OCI-LY3 (cell line): Measurements from ENCODE around the gene AGTR2.
"Not testable (repeated sequence)": the region's sequence is repeated elsewhere in the genome, so short reads cannot be mapped to it uniquely, and the experiment has no call there.

ENCODE experiments used
- H2AFZ ChIP-seq: fragments of 200-600, 300-600 bp; shearing (Covaris generic); 2 replicates; pipeline ENCODE4 v1.6.0; 2014; ENCODE audit warnings: antibody characterized with exemption, low read depth, low read length
- H3K27ac ChIP-seq: fragments of 200-600, 300-600 bp; sonication (generic); 2 replicates; pipeline ENCODE4 v1.5.1; 2014; ENCODE audit warnings: mild to moderate bottlenecking, low read length, moderate library complexity, mixed read lengths
- H3K27me3 ChIP-seq: fragments of 200-600, 300-600 bp; sonication (generic); 2 replicates; pipeline ENCODE4 v1.6.1; 2014; ENCODE audit warnings: low read depth, low read length, mixed read lengths
- H3K36me3 ChIP-seq: fragments of 200-600, 300-600 bp; sonication (generic); replicated peaks from 2 replicates; pipeline ENCODE3; 2014; ENCODE audit warnings: low read depth, low read length, mixed read lengths
- H3K4me1 ChIP-seq: fragments of 300-600, 200-600 bp; sonication (generic); 2 replicates; pipeline ENCODE4 v1.6.1; 2014; ENCODE audit warnings: low read length, mixed read lengths
- H3K4me2 ChIP-seq: fragments of 200-600, 300-600 bp; sonication (generic); 2 replicates; pipeline ENCODE4 v1.6.1; 2014; ENCODE audit warnings: low read length, mixed read lengths
- H3K4me3 ChIP-seq: fragments of 300-600, 200-600 bp; sonication (generic); 2 replicates; pipeline ENCODE4 v1.5.1; 2014; ENCODE audit warnings: antibody characterized with exemption, mild to moderate bottlenecking, low read length, moderate library complexity
- H3K79me2 ChIP-seq: fragments of 300-600, 200-600 bp; shearing (Covaris generic); 2 replicates; pipeline ENCODE4 v1.6.1; 2014; ENCODE audit warnings: mild to moderate bottlenecking, low read length, mixed read lengths
- H3K9ac ChIP-seq: fragments of 300-600, 200-600 bp; shearing (Covaris generic); 2 replicates; pipeline ENCODE4 v1.6.0; 2014; ENCODE audit warnings: mild to moderate bottlenecking, low read length, moderate library complexity
- H3K9me3 ChIP-seq: fragments of 200-600, 300-600 bp; shearing (Covaris generic); 2 replicates; pipeline ENCODE4 v1.6.1; 2014; ENCODE audit warnings: low read length, mixed read lengths; ENCODE audit not compliant: insufficient read depth
- H4K20me1 ChIP-seq: fragments of 200-600, 300-600 bp; sonication (generic); 2 replicates; pipeline ENCODE4 v1.6.1; 2016; ENCODE audit warnings: low read length, mixed read lengths; ENCODE audit not compliant: insufficient read depth
- CTCF ChIP-seq: fragments of 200-600, 300-600 bp; sonication (generic); IDR thresholded peaks from 2 replicates; pipeline ENCODE4 v1.5.1; 2014; ENCODE audit warnings: antibody characterized with exemption, low read length, low read depth
- EZH2phosphoT487 ChIP-seq: fragments of 200-600 bp; shearing (Covaris generic); IDR thresholded peaks from 2 replicates; pipeline ENCODE4 v1.6.1; 2018; ENCODE audit warnings: antibody characterized with exemption, mixed run types, low read depth

AGTR2 gene

GRCh38 chrX:116198810-116199209 is 28.3 kb downstream of the AGTR2 start:
- TF ChIP-seq EZH2phosphoT487 (no peak), CTCF (peak; percentile 50)
- H2AFZ ChIP-seq, result no peak overlapping the region
- H3K4me2 ChIP-seq, result no peak overlapping the region
- no peak overlapping the region for H3K27ac ChIP-seq
- H4K20me1 ChIP-seq, result no peaks in the 10 kb centered on the region
- no peaks in the 10 kb centered on the region for H3K4me1 ChIP-seq
- no peak overlapping the region for H3K4me3 ChIP-seq
- H3K9ac ChIP-seq, result no peak overlapping the region
- no peaks in the 10 kb centered on the region for H3K79me2 ChIP-seq
- no peaks in the 10 kb centered on the region for H3K27me3 ChIP-seq
- no peaks in the 10 kb centered on the region for H3K36me3 ChIP-seq
- H3K9me3 ChIP-seq, result no peaks in the 10 kb centered on the region

- no peak overlapping the region for H3K27ac ChIP-seq
- peak overlapping the region; percentile 54 for H3K4me3 ChIP-seq
- H3K79me2 ChIP-seq, result no peaks in the 10 kb centered on the region
- no peaks in the 10 kb centered on the region for H3K9me3 ChIP-seq
- peak overlapping the region; percentile 71 for H3K4me2 ChIP-seq
- 0 out of 2 replicates have a peak overlapping the region, but pooled peaks have one; percentile 23 for H3K9ac ChIP-seq
- H3K4me1 ChIP-seq, result 0 out of 2 replicates have a peak, but pooled peaks cover 3% of the 10 kb centered on the region
- H4K20me1 ChIP-seq, result no peaks in the 10 kb centered on the region
- no peaks in the 10 kb centered on the region for H3K36me3 ChIP-seq
- H3K27me3 ChIP-seq, result no peaks in the 10 kb centered on the region
- TF ChIP-seq EZH2phosphoT487 (no peak), CTCF (peak; percentile 64)
- peak overlapping the region; percentile 68; the same call in 1 of the 2 replicates for H2AFZ ChIP-seq
These were observed 34.4 kb downstream of the AGTR2 start for GRCh38 chrX:116204932-116205331.

- Histone ChIP-seq H3K79me2 (no peaks in the 10 kb centered on the region), H3K9me3 (no peaks in the 10 kb centered on the region), H4K20me1 (no peaks in the 10 kb centered on the region), H3K27ac (no peak overlapping the region), H2AFZ (no peak overlapping the region), H3K4me1 (no peaks in the 10 kb centered on the region), H3K27me3 (no peaks in the 10 kb centered on the region), H3K9ac (no peak overlapping the region), H3K4me3 (no peak overlapping the region), H3K36me3 (no peaks in the 10 kb centered on the region), H3K4me2 (no peak overlapping the region)
- TF ChIP-seq CTCF, result no peak
- TF ChIP-seq EZH2phosphoT487, result no peak
These were observed 42.7 kb downstream of the AGTR2 start for GRCh38 chrX:116213262-116213661.

GRCh38 chrX:116217080-116217479 is 46.5 kb downstream of the AGTR2 start:
- H3K9me3 ChIP-seq, H2AFZ ChIP-seq, H3K36me3 ChIP-seq, H3K4me1 ChIP-seq, H3K4me3 ChIP-seq, H3K79me2 ChIP-seq, H3K27me3 ChIP-seq, H3K9ac ChIP-seq, H3K27ac ChIP-seq, H4K20me1 ChIP-seq, H3K4me2 ChIP-seq: not testable (repeated sequence)
